HCT116 (cell line): Measurements from ENCODE around the gene TENM4. TPM values are rescaled to one million over a fixed set of nuclear protein-coding genes. Genes with fewer than 3 reads are reported as not detected.

Experiments used
- ATAC-seq: fragments of 200-7000 bp; cut with Tn5 transposase; 2 replicates; pipeline ENCODE4 v1.9.1; 2020; ENCODE audit warnings: mild to moderate bottlenecking, moderate library complexity
- BruUV-seq: library from RNA; stranded (reverse); fragments of 400-500 nt; replicated peaks from 2 replicates; lab custom pipeline; 2021; lab: Mats Ljungman, UMichigan
- CTCF ChIA-PET: fragments of 300-600 bp; sonication (Branson Sonifier 250); formaldehyde crosslinking; loops from one replicate; lab custom pipeline; 2021; ENCODE audit warnings: antibody characterized with exemption; lab: Charles Lee
- POLR2A ChIA-PET: fragments of 300-600, 350-600 bp; sonication (Branson Sonifier 250); formaldehyde crosslinking; loops from one replicate; lab custom pipeline; 2021; ENCODE audit warnings: antibody characterized with exemption; lab: Charles Lee
- RAD21 ChIA-PET, 2 experiments: fragments of 300-600 bp; sonication (Branson Sonifier 250); formaldehyde crosslinking; loops; one replicate each; lab custom pipeline; 2023; ENCODE audit warnings: low total read pairs in 2 of 2; ENCODE audit not compliant: uncharacterized antibody in 2 of 2, unreplicated experiment in 2 of 2, low non-redundant PET in 1 of 2; lab: Charles Lee
- DNase-seq: peaks from one replicate; pipeline ENCODE4 v3.0.0-alpha.2; 2010; ENCODE audit warnings: low read depth, low spot score
- H2AFZ ChIP-seq: fragments of 200-600 bp; shearing (Covaris generic), sonication (generic); 2 replicates; pipeline ENCODE4 v1.6.1; 2017; ENCODE audit warnings: low read depth, mixed run types, mixed read lengths, antibody characterized with exemption, low read length; ENCODE audit not compliant: poor library complexity, severe bottlenecking
- H3K27ac ChIP-seq: 2 replicates; pipeline ENCODE4 v1.5.1; 2012; ENCODE audit warnings: low read depth, low read length
- H3K27me3 ChIP-seq: fragments of 200-600 bp; sonication (generic); 2 replicates; pipeline ENCODE4 v1.6.1; 2016; ENCODE audit warnings: mixed run types, low read length, mixed read lengths; ENCODE audit not compliant: insufficient read depth
- H3K36me3 ChIP-seq, 2 experiments: fragments of 200-500 bp in 1 of 2; fragments of 200-600 bp in 1 of 2; sonication (Bioruptor generic) in 1 of 2; sonication (generic) in 1 of 2; 2 replicates each; pipeline versions ENCODE4 v1.5.1 to v1.6.1; 2014 to 2016; ENCODE audit warnings: low read length in 2 of 2, inconsistent platforms in 1 of 2, mixed read lengths in 1 of 2, mixed run types in 1 of 2; ENCODE audit not compliant: insufficient read depth in 2 of 2, control insufficient read depth in 1 of 2
- H3K4me1 ChIP-seq, 2 experiments: fragments of 200-600 bp in 1 of 2; sonication (generic) in 1 of 2; 2 replicates each; pipeline versions ENCODE4 v1.5.1 to v1.6.1; 2012 to 2017; ENCODE audit warnings: low read length in 2 of 2, inconsistent platforms in 1 of 2, mild to moderate bottlenecking in 1 of 2, mixed read lengths in 1 of 2, mixed run types in 1 of 2, moderate library complexity in 1 of 2; ENCODE audit not compliant: insufficient read depth in 2 of 2, control insufficient read depth in 1 of 2
- H3K4me2 ChIP-seq: fragments of 200-600 bp; sonication (generic); 2 replicates; pipeline ENCODE4 v1.6.1; 2017; ENCODE audit warnings: mixed run types, low read length, mixed read lengths
- H3K4me3 ChIP-seq, 2 experiments: fragments of 200-600 bp in 1 of 2; sonication (generic) in 1 of 2; replicated peaks in 1 of 2; 2 replicates each; pipeline ENCODE4 v1.5.1; 2011 to 2016; ENCODE audit warnings: low read length in 2 of 2, control low read depth in 1 of 2, low read depth in 1 of 2, mild to moderate bottlenecking in 1 of 2, mixed read lengths in 1 of 2, mixed run types in 1 of 2
- H3K79me2 ChIP-seq: fragments of 200-600 bp; sonication (generic); 2 replicates; pipeline ENCODE4 v1.6.1; 2017; ENCODE audit warnings: mild to moderate bottlenecking, mixed run types, low read length, moderate library complexity, mixed read lengths; ENCODE audit not compliant: insufficient read depth
- H3K9ac ChIP-seq: fragments of 200-600 bp; sonication (generic); 2 replicates; pipeline ENCODE4 v1.6.1; 2016; ENCODE audit warnings: low read length, mixed read lengths
- H3K9me2 ChIP-seq: fragments of 200-600 bp; sonication (generic), shearing (Covaris generic); 2 replicates; pipeline ENCODE4 v1.6.1; 2017; ENCODE audit warnings: mixed run types, mild to moderate bottlenecking, moderate library complexity; ENCODE audit not compliant: insufficient read depth
- H3K9me3 ChIP-seq, 2 experiments: fragments of 200-500 bp in 1 of 2; fragments of 200-600 bp in 1 of 2; sonication (Bioruptor generic) in 1 of 2; sonication (generic) in 1 of 2; 2 replicates each; pipeline ENCODE4 v1.6.1; 2014 to 2017; ENCODE audit warnings: low read length in 2 of 2, mixed read lengths in 2 of 2, inconsistent platforms in 1 of 2, low read depth in 1 of 2, mild to moderate bottlenecking in 1 of 2, mixed run types in 1 of 2, moderate library complexity in 1 of 2; ENCODE audit not compliant: control insufficient read depth in 1 of 2, insufficient read depth in 1 of 2
- H4K20me1 ChIP-seq: fragments of 200-600 bp; sonication (generic), shearing (Covaris generic); 2 replicates; pipeline ENCODE4 v1.6.1; 2017; ENCODE audit warnings: mixed run types, mild to moderate bottlenecking, moderate library complexity; ENCODE audit not compliant: insufficient read depth
- CEBPB ChIP-seq: IDR thresholded peaks from 2 replicates; pipeline ENCODE4 v1.6.1; 2012; ENCODE audit warnings: low read depth
- EGR1 ChIP-seq: IDR thresholded peaks from 2 replicates; pipeline ENCODE4 v1.6.1; 2012; ENCODE audit warnings: low read depth
- ELF1 ChIP-seq: IDR thresholded peaks from 2 replicates; pipeline ENCODE4 v1.6.1; 2012; ENCODE audit warnings: low read depth, borderline replicate concordance
- EZH2 ChIP-seq: fragments of 200-600 bp; sonication (generic); IDR thresholded peaks from 2 replicates; pipeline ENCODE4 v1.6.1; 2017; ENCODE audit warnings: antibody characterized with exemption, mixed run types
- EZH2phosphoT487 ChIP-seq: fragments of 200-600 bp; IDR thresholded peaks from 2 replicates; pipeline ENCODE4 v1.6.1; 2018; ENCODE audit warnings: antibody characterized with exemption, borderline replicate concordance
- JUND ChIP-seq: IDR thresholded peaks from 2 replicates; pipeline ENCODE4 v1.6.1; 2012
- POLR2A ChIP-seq: IDR thresholded peaks from 2 replicates; pipeline ENCODE4 v1.7.0; 2011; ENCODE audit warnings: borderline replicate concordance; ENCODE audit not compliant: insufficient read depth, insufficient read length; ENCODE audit errors: extremely low read depth
- POLR2AphosphoS5 ChIP-seq: IDR thresholded peaks from 2 replicates; pipeline ENCODE4 v1.6.1; 2011; ENCODE audit warnings: mild to moderate bottlenecking, low read depth, low read length, moderate library complexity
- RAD21 ChIP-seq: IDR thresholded peaks from 2 replicates; pipeline ENCODE4 v1.6.1; 2012; ENCODE audit warnings: low read depth, mild to moderate bottlenecking
- SIN3A ChIP-seq: IDR thresholded peaks from 2 replicates; pipeline ENCODE4 v1.6.1; 2012; ENCODE audit warnings: low read depth
- SP1 ChIP-seq: IDR thresholded peaks from 2 replicates; pipeline ENCODE4 v1.6.1; 2012; ENCODE audit warnings: low read depth
- ZFX ChIP-seq: fragments of 450-650 bp; IDR thresholded peaks from 2 replicates; pipeline ENCODE4 v1.6.1; 2017
- intact Hi-C: fragments of 100-400 bp; cut with micrococcal nuclease; formaldehyde crosslinking; loops from 2 replicates; pipeline ENCODE4 v1.10.0; 2022
- total RNA-seq: library from RNA; stranded (reverse); gene quantifications from one replicate; pipeline ENCODE4 v1.2.1, GENCODE V29; 2021; ENCODE audit not compliant: unreplicated experiment

Gene TENM4
- total RNA-seq, 1 experiment from 2014 or later = 0.05 TPM

- intact Hi-C loops = no loop called here
- no peak for ATAC-seq
- Histone ChIP-seq H3K27me3 (no peaks in the 10 kb centered on the region; the same call in 1 of the 2 replicates), H3K4me1 (no peaks in the 10 kb centered on the region), H4K20me1 (no peaks in the 10 kb centered on the region), H3K9me2 (no peaks in the 10 kb centered on the region), H3K9ac (no peak overlapping the region), H3K79me2 (no peaks in the 10 kb centered on the region), H3K9me3 (no peaks in the 10 kb centered on the region), H3K27ac (no peak overlapping the region), H3K36me3 (no peaks in the 10 kb centered on the region), H3K4me2 (no peak overlapping the region), H2AFZ (no peak overlapping the region), H3K4me3 (no peak overlapping the region)
- RAD21 ChIA-PET = no interaction called here
- no TSS peak for BruUV-seq
- TF ChIP-seq SIN3A (no peak), SP1 (no peak), ZFX (no peak), POLR2A (no peak), POLR2AphosphoS5 (no peak), EGR1 (no peak), EZH2phosphoT487 (no peak), RAD21 (no peak)
- POLR2A ChIA-PET = no interaction called here
- DNase-seq = no peak
- CTCF ChIA-PET = no interaction called here
Observed at GRCh38 chr11:79371152-79371551, 69.7 kb downstream of the TENM4 start.

DNA sequence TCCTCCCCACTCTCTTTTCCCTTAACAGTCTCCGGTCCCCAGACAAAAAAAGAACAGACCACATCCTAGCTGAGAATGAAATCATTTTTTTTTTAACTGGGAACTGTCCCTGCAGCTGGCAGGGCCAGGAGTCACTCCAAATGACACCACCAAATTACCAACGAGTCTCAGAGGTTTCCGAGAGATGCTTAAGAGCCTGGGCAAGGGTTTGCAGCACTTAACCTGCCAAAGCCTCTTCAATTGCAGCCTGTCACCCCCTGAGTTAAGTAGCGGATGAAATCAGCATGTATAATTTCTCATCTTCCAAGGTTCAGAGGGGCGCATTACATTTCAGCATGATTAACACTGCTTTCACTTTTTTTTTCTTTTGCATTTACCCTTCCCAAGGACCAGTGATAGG, 71.8 kb downstream of the TENM4 start:
- Histone ChIP-seq H3K4me1 (no peaks in the 10 kb centered on the region), H3K4me2 (no peak overlapping the region), H3K9me2 (no peaks in the 10 kb centered on the region), H3K9me3 (no peaks in the 10 kb centered on the region), H3K4me3 (no peak overlapping the region), H2AFZ (no peak overlapping the region), H3K79me2 (no peaks in the 10 kb centered on the region), H3K36me3 (no peaks in the 10 kb centered on the region), H4K20me1 (no peaks in the 10 kb centered on the region), H3K9ac (no peak overlapping the region), H3K27me3 (no peaks in the 10 kb centered on the region), H3K27ac (no peak overlapping the region)
- CTCF ChIA-PET = no interaction called here
- RAD21 ChIA-PET = no interaction called here
- BruUV-seq = no TSS peak
- POLR2A ChIA-PET = no interaction called here
- intact Hi-C loops = no loop called here
- no peak for DNase-seq
- no peak for TF ChIP-seq JUND
- TF ChIP-seq EZH2 = no peak
- no peak for TF ChIP-seq SP1
- TF ChIP-seq SIN3A = no peak
- TF ChIP-seq CEBPB = no peak
- no peak for TF ChIP-seq POLR2A
- no peak for TF ChIP-seq EZH2phosphoT487
- TF ChIP-seq ELF1 = no peak
- ATAC-seq = no peak
